Transverse colon (tissue), 4 donors: Measurements from ENCODE around the gene SDK1.

Experiments used
- CTCF ChIP-seq, 5 experiments: fragments of 200-600 bp in 3 of 5; fragments of 450-650 bp in 2 of 5; sonication (generic) in 3 of 5; IDR thresholded peaks; 1 replicate in 2 of 5; 2 replicates in 3 of 5; pipeline ENCODE4 v1.5.1; 2016 to 2017; ENCODE audit warnings: antibody characterized with exemption in 5 of 5, inconsistent platforms in 3 of 5, mild to moderate bottlenecking in 2 of 5, moderate library complexity in 1 of 5
- POLR2AphosphoS5 ChIP-seq, 3 donors: sonication (generic); formaldehyde crosslinking; IDR thresholded peaks; one replicate each; pipeline ENCODE4 v1.6.1; 2016; ENCODE audit warnings: antibody characterized with exemption in 3 of 3

DNA sequence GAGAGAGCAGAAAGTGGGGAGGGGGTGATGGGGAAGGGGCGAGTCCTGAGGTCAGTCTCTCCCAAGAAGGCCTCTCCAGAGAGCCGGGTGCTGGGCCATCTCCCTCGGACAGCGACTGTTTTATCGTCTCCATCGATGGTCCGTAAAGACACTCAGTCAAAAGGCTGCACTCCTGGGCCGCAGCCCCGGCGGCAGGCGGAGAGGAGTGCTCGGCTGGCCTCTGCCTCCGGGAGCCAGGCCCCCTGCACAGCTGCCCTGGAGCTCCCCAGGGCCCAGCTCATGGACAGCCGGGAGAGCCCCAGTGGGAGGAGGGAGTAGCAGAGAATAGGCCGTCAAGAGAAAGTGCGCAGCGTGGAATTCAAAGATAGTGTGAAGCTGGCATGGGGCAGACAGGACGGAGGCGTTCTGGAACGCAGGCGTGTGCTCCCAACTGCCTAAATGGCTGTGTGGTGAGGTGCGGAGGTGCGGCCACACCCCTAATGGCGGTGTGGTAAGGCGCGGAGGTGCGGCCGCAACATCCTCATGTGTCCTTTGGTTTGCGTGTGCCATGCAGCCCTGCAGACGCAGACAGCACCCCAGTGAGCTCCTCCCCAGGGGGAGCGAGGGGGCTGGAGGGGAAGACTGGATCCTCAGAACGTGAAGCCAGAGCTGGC is 903.6 kb downstream of the SDK1 start:
- TF ChIP-seq POLR2AphosphoS5 (IDR thresholded peaks at IDR 0.05) (no peak), CTCF (IDR thresholded peaks at IDR 0.05) (no peak)
